Activated naive CD4-positive, alpha-beta T cell treated with anti-CD3 and anti-CD28 coated beads, Interleukin-2, amount 50 U/mL, for 24 hours (primary cell): ENCODE results near the gene SPHK2.
A peak's percentile ranks its signal among the peaks of the same experiment; 100 is the strongest.
"Not testable (repeated sequence)": the region's sequence is repeated elsewhere in the genome, so short reads cannot be mapped to it uniquely, and the experiment has no call there.

Source experiments
- H3K27ac Mint-ChIP-seq: one replicate; pipeline ENCODE4 v1.8.0; 2021; ENCODE audit warnings: mild to moderate bottlenecking, mixed read lengths
- H3K27me3 Mint-ChIP-seq: one replicate; pipeline ENCODE4 v1.8.0; 2021; ENCODE audit warnings: mixed read lengths
- H3K36me3 Mint-ChIP-seq: one replicate; pipeline ENCODE4 v1.8.0; 2021; ENCODE audit warnings: mixed read lengths
- H3K4me1 Mint-ChIP-seq: one replicate; pipeline ENCODE4 v1.8.0; 2021; ENCODE audit warnings: mixed read lengths
- H3K4me3 Mint-ChIP-seq: one replicate; pipeline ENCODE4 v1.8.0; 2021; ENCODE audit warnings: mild to moderate bottlenecking, mixed read lengths
- H3K9me3 Mint-ChIP-seq: one replicate; pipeline ENCODE4 v1.8.0; 2021; ENCODE audit warnings: mixed read lengths

Gene SPHK2

GRCh38 chr19:48618916-48619691 lies at the start of gene SPHK2, which contains the start of gene RPL18:
Gene SPHK2, plus strand, starts transcription at chr19:48619506. Its CDS starts 1,009 bp downstream, at chr19:48620515.
Gene RPL18, minus strand, starts transcription at chr19:48619178. Its CDS starts 35 bp downstream, at chr19:48619143.
- no peaks in the 10 kb centered on the region for H3K9me3 Mint-ChIP-seq
- peak within 1 kb of the TSS; percentile 99 for H3K27ac Mint-ChIP-seq
- peaks cover 40% of the 10 kb centered on the region for H3K36me3 Mint-ChIP-seq
- peaks cover 45% of the 10 kb centered on the region for H3K4me1 Mint-ChIP-seq
- peak within 1 kb of the TSS; percentile 96 for H3K4me3 Mint-ChIP-seq
- H3K27me3 Mint-ChIP-seq = no peaks in the 10 kb centered on the region

- H3K36me3 Mint-ChIP-seq = no peaks in the 10 kb centered on the region
- no peaks in the 10 kb centered on the region for H3K27me3 Mint-ChIP-seq
- no peaks in the 10 kb centered on the region for H3K4me1 Mint-ChIP-seq
- H3K4me3 Mint-ChIP-seq = no peak overlapping the region
- no peaks in the 10 kb centered on the region for H3K9me3 Mint-ChIP-seq
- no peak overlapping the region for H3K27ac Mint-ChIP-seq
These were observed 49.5 kb upstream of the SPHK2 start for GRCh38 chr19:48569814-48570213.

- H3K27me3 Mint-ChIP-seq = no peaks in the 10 kb centered on the region
- no peaks in the 10 kb centered on the region for H3K4me1 Mint-ChIP-seq
- H3K27ac Mint-ChIP-seq = no peak overlapping the region
- H3K4me3 Mint-ChIP-seq = no peak overlapping the region
- H3K36me3 Mint-ChIP-seq = no peaks in the 10 kb centered on the region
- no peaks in the 10 kb centered on the region for H3K9me3 Mint-ChIP-seq
These were observed 47.7 kb upstream of the SPHK2 start for GRCh38 chr19:48571378-48572162.

GRCh38 chr19:48573163-48573505 lies 46.2 kb upstream of the SPHK2 start:
- no peak overlapping the region for H3K27ac Mint-ChIP-seq
- H3K27me3 Mint-ChIP-seq = no peaks in the 10 kb centered on the region
- H3K9me3 Mint-ChIP-seq = no peaks in the 10 kb centered on the region
- H3K36me3 Mint-ChIP-seq = no peaks in the 10 kb centered on the region
- H3K4me1 Mint-ChIP-seq = no peaks in the 10 kb centered on the region
- no peak overlapping the region for H3K4me3 Mint-ChIP-seq

- Mint-ChIP-seq H3K4me3 (no peak overlapping the region), H3K27me3 (no peaks in the 10 kb centered on the region), H3K4me1 (no peaks in the 10 kb centered on the region), H3K36me3 (no peaks in the 10 kb centered on the region), H3K27ac (no peak overlapping the region), H3K9me3 (no peaks in the 10 kb centered on the region)
These were observed 43.2 kb upstream of the SPHK2 start for GRCh38 chr19:48575931-48576622.

- H3K9me3 Mint-ChIP-seq, H3K27me3 Mint-ChIP-seq, H3K36me3 Mint-ChIP-seq, H3K4me1 Mint-ChIP-seq, H3K4me3 Mint-ChIP-seq, H3K27ac Mint-ChIP-seq: not testable (repeated sequence)
These were observed 41.4 kb upstream of the SPHK2 start for GRCh38 chr19:48577908-48578307.

GRCh38 chr19:48578891-48579290 lies 40.4 kb upstream of the SPHK2 start:
- H3K9me3 Mint-ChIP-seq = no peaks in the 10 kb centered on the region
- no peaks in the 10 kb centered on the region for H3K27me3 Mint-ChIP-seq
- H3K36me3 Mint-ChIP-seq = no peaks in the 10 kb centered on the region
- no peaks in the 10 kb centered on the region for H3K4me1 Mint-ChIP-seq
- no peak overlapping the region for H3K27ac Mint-ChIP-seq
- H3K4me3 Mint-ChIP-seq = no peak overlapping the region

GRCh38 chr19:48582168-48582567 lies 37.1 kb upstream of the SPHK2 start:
- H3K4me1 Mint-ChIP-seq = peaks cover 4% of the 10 kb centered on the region
- H3K27ac Mint-ChIP-seq = no peak overlapping the region
- no peaks in the 10 kb centered on the region for H3K9me3 Mint-ChIP-seq
- H3K4me3 Mint-ChIP-seq = no peak overlapping the region
- H3K27me3 Mint-ChIP-seq = no peaks in the 10 kb centered on the region
- no peaks in the 10 kb centered on the region for H3K36me3 Mint-ChIP-seq

- peak overlapping the region; percentile 15 for H3K4me3 Mint-ChIP-seq
- H3K36me3 Mint-ChIP-seq = no peaks in the 10 kb centered on the region
- no peak overlapping the region for H3K27ac Mint-ChIP-seq
These were observed 31.9 kb upstream of the SPHK2 start for GRCh38 chr19:48587387-48587786.

GRCh38 chr19:48588670-48589401 lies 30.5 kb upstream of the SPHK2 start:
- Mint-ChIP-seq H3K27ac (no peak overlapping the region), H3K9me3 (no peaks in the 10 kb centered on the region), H3K27me3 (no peaks in the 10 kb centered on the region), H3K4me1 (peaks cover 16% of the 10 kb centered on the region), H3K36me3 (no peaks in the 10 kb centered on the region), H3K4me3 (peak overlapping the region; percentile 80)

More at GRCh38 chr19:48587387-48587786, 31.9 kb upstream of the SPHK2 start:
- Mint-ChIP-seq H3K27me3 (no peaks in the 10 kb centered on the region), H3K4me1 (peaks cover 16% of the 10 kb centered on the region), H3K9me3 (no peaks in the 10 kb centered on the region)

- Mint-ChIP-seq H3K36me3 (no peaks in the 10 kb centered on the region), H3K4me3 (peak overlapping the region; percentile 4), H3K4me1 (peaks cover 17% of the 10 kb centered on the region), H3K27ac (no peak overlapping the region), H3K27me3 (no peaks in the 10 kb centered on the region), H3K9me3 (no peaks in the 10 kb centered on the region)
These were observed 28.3 kb upstream of the SPHK2 start for GRCh38 chr19:48591021-48591420.

- no peaks in the 10 kb centered on the region for H3K27me3 Mint-ChIP-seq
- H3K9me3 Mint-ChIP-seq = no peaks in the 10 kb centered on the region
- peak overlapping the region; percentile 57 for H3K27ac Mint-ChIP-seq
- no peaks in the 10 kb centered on the region for H3K36me3 Mint-ChIP-seq
- peaks cover 4% of the 10 kb centered on the region for H3K4me1 Mint-ChIP-seq
- peak overlapping the region; percentile 59 for H3K4me3 Mint-ChIP-seq
These were observed 24.1 kb upstream of the SPHK2 start for GRCh38 chr19:48595171-48595570.

- Mint-ChIP-seq H3K27me3 (no peaks in the 10 kb centered on the region), H3K27ac (no peak overlapping the region), H3K4me3 (peak overlapping the region; percentile 26), H3K36me3 (no peaks in the 10 kb centered on the region), H3K9me3 (no peaks in the 10 kb centered on the region), H3K4me1 (peaks cover 4% of the 10 kb centered on the region)
These were observed 23.5 kb upstream of the SPHK2 start for GRCh38 chr19:48595833-48596232.

- Mint-ChIP-seq H3K36me3 (no peaks in the 10 kb centered on the region), H3K27me3 (no peaks in the 10 kb centered on the region), H3K27ac (no peak overlapping the region), H3K4me1 (peaks cover 4% of the 10 kb centered on the region), H3K9me3 (no peaks in the 10 kb centered on the region), H3K4me3 (no peak overlapping the region)
These were observed 23.1 kb upstream of the SPHK2 start for GRCh38 chr19:48596237-48596636.
